Glomerular visceral epithelial cell (primary cell): ENCODE data around the gene GUSB.
"Not testable (repeated sequence)": the region's sequence is repeated elsewhere in the genome, so short reads cannot be mapped to it uniquely, and the experiment has no call there.

Experiments
- DNase-seq: peaks from one replicate; pipeline ENCODE4 v3.0.0-alpha.2; 2016; ENCODE audit errors: extremely low spot score

Gene GUSB

DNA sequence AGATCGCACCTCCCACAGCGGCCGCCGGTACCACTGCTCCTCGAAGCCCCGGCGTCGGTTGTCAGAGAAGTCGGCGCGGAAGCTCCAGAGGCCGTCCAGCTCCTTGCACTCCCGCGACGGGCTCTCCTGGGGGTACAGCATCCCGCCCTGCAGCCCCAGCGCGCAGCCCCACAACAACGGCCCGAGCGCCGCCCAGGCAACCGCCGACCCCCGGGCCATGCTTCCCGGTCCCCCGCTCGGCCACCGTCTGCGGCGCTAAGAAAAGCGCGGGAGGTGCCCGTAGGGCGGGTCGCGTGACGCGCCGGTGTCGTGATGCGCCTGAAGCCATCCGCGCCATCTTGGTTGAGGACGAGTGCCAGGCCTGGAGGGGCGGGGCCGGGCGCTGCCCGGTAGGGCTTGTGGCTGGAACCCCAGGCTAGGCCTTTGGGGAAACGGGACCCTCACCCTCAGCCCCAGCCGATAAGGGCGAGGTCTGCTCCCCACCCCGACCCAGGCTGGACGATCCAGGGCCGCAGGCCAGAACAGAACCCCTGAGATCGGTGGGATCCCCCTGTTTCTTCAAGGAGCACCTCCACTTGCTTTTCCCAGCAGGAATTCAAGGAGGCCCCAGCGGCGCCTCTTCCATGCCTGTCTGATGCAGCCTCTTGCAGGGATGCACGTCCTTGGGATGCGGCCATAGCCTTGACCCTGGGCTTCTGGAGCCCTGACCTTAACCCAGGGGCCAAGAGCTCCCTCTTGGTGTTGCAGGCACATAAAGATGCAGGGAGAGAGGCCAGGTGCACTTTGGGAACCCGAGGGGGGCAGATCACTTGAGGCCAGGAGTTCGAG is at the start of gene GUSB:
GUSB (minus strand) TSS at position 249 of the 828 bp plus-strand sequence; CDS start at position 219, 30 bp downstream.
- peak; percentile 84 for DNase-seq

DNA sequence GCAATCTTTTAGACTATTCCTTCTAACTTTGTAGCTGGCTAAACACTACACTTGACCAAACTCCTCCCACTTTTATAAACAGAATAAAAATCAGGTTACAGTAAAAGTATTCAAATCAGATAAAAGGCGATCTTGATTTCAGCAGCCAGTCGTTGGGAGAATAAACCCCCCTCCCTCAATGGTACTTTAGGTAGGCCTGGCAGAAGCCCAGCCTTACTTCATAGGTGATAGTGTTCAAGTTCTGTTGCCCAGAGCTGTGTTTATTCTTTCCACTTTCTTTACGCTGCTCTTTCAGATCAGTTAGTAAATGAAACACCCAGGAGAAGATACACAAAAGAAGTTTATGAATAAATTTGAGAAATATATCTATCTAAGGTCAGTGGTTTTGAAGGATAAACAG is 46.3 kb upstream of the GUSB start:
- DNase-seq, result not testable (repeated sequence)

DNA sequence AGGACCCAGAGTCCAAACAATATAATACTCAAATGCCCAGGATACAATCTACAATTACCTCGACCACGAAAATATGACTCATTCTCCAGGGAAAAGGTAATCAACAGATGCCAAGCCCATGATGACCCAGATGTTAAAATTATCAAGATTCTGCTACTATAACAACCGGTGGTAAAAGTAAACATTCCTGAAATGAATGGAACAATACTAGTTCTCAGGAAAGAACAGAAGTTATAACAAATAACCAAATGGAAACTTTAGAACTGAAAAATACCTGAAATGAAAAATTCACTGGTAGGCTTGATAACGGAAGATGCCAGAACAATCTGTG is 34.1 kb upstream of the GUSB start:
- peak; percentile 15 for DNase-seq

DNA sequence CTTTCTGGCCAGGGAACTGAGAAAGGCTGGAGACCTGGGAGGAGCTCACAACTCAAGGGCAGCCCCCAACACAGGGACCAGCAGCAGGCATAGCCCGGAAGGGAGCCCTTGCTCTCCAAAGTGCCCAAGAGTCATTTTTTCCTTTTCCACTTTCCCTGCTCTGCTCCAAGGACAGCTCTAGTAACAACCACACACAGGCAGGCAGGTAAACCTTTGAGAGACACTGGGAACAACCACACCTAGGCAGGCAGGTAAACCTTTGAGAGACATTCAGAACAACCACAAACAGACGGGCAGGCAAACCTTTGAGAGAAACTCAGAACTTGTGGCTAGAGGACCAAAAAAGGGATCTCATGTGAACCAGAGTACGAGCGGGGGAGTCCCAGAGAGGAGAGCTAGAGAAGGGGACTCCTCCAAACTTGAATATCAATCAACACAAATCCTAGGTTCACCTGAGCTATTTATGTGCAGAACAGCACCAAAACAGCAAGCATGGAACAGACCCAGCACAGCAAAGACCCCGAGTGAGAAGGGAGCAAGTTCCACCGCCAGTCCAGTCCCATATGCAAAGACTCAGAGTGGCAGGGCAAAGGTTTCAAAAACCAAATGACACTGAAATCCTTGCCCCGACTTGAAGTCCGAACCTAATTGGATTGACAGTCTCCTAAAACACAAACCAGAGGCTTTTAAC is 33.6 kb upstream of the GUSB start:
- DNase-seq, result no peak

DNA sequence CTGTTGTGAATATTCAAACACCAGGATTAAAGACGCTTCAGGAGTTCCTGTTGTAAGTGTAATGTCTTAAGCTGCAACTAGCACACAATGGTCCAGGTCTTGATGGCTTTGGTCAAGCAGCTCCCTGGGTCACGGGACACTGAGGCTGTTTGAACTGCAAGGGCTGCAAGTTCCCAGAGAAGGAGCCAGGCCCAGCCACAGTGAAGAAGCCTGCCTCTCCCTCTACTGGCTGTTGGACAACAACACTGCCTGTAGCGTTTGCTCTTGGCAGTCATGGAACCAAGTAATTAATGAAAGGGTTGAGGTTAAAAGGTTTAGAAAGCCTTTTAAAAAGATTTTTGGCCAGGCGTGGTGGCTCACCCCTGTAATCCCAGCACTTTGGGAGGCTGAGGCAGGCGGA is 31.9 kb upstream of the GUSB start:
- DNase-seq, result peak; percentile 23

DNA sequence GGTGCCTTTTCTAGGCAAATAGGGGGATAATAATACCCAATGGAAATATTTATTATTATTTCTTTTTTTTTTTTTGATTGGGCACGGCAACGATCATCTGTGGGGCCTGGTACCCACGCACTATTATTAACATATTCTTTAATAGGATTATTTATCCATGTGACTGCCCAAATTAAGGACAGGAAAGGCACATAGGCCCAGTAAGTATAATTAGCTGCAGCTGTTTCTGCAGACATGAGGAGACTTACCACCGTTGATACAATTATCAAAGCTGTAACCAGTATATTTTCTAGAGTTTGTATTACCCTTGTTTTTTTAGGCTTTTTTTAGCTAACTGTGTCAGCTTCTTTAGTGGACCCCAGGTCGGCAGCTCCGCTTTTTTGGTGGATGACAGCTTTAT is 25.2 kb upstream of the GUSB start:
- DNase-seq, result no peak

DNA sequence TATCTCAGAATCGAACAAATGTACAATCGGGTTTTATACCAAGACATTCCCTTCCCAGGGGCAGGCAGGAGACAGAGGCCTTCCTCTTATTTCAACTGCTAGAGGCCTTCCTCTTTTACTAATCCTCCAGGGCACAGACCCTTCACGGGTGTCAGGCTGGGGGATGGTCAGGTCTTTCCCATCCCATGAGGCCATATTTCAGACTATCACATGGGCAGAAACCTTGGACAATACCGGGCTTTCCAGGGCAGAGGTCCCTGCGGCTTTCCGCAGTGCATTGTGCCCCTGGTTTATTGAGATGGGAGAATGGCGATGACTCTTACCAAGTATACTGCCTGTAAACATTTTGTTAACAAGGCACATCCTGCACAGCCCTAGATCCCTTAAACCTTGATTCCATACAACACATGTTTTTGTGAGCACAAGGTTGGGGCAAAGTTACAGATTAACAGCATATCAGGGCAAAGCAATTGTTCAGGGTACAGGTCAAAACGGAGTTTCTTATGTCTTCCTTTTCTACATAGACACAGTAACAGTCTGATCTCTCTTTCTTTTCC is 23.2 kb upstream of the GUSB start:
- DNase-seq, result not testable (repeated sequence)

DNA sequence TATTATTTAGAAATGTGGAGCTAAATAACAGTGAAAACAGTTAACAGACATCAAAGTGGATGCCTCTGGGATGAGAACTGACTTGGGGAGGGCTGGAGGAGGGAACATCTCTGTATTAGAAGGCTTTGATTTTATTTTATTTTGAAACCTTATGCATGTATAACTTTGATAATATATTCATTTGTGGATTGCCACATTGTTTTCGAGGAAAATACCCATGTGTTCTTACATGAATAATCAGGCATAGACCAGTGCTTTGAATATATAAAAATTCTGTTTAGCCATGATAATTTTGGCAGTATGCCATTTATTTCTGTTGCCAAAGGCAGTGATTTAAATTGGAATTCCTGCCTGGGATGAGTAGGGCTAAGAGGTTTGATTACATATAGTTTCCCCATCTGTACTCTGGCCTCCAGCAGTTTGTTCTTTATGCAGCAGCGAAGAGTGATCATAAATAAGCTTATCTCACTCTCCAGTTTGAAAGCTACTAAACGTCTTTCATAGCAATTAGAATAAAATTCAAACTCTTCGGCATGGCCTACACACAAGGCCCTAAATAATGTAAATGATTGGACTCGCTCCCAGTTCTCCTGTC is 18.9 kb upstream of the GUSB start:
- not testable (repeated sequence) for DNase-seq

DNA sequence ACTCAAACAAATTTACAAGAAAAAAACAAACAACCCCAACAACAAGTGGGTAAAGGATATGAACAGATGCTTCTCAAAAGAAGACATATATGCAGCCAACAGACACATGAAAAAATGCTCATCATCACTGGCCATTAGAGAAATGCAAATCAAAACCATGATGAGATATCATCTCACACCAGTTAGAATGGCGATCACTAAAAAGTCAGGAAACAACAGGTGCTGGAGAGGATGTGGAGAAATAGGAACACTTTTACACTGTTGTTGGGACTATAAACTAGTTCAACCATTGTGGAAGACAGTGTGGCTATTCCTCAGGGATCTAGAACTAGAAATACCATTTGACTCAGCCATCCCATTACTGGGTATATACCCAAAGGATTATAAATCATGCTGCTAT is 13.0 kb upstream of the GUSB start:
- DNase-seq, result not testable (repeated sequence)

DNA sequence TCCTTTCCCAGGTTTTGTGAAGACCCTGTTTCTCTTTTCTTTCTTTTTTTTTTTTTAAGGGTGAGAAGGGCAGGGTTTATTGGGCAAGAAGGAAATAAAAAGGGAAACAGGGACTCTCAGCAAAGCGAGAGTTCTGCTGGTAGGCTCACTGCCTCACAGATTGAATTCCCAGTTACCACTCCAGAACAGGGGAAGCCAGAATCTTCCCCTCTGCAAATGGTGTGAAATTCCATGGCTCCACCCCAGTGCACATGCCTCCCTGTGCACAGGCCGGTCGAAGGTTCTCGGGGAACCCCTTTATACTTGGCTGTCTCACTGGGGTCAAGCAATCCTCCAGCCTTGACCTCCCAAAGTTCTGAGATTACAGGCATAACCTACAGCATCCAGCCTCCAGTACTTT is 10.5 kb upstream of the GUSB start:
- DNase-seq, result no peak

DNA sequence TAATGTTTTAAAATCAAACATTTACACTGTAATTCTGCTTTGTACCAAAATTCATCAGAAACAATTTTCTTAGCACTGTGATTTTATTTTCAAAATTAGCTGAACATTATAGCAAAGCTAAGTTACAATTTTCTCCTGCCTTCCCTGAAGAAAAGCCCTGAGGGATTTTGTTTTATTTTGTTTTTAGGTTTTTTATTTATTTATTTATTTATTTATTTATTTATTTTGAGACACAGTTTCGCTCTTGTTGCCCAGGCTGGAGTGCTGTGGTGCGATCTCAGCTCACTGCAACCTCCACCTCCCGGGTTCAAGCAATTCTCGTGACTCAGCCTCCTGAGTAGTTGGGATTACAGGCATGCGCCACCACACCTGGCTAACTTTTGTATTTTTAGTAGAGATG is 9.8 kb upstream of the GUSB start:
- not testable (repeated sequence) for DNase-seq

DNA sequence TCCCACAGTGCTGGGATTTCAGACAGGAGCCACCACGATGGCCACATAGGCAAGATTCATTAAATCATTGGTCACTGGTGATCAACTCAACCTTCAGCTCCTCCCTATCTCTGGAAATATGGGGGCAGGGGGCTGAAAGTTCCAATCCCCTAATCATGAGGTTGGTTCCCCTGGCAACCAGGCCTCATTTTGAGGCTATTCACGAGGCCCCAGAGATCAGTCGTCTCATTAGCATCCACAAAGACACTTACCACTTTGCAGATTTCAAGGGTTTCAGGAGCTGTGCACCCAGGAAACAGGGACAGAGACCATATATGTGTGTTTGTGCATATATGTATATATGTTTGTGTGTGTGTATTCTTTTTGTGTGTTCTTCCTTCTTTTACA is 7.7 kb upstream of the GUSB start:
- DNase-seq, result no peak

DNA sequence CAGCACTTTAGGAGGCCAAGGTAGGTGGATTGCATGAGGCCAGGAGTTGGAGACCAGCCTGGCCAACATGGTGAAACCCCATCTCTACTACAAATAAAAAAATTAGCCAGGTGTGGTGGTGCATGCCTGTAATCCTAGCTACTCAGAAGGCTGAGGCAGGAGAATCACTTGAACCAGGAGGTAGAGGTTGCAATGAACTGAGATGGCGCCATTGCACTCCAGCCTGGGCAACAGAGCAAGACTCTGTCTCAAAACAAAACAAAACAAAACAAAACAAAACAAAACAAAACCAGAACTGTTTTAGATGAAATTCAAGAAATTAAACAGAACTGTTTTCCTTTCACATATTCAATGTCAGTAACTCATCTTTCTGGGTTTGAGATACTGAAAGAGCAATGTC is 6.5 kb upstream of the GUSB start:
- not testable (repeated sequence) for DNase-seq

DNA sequence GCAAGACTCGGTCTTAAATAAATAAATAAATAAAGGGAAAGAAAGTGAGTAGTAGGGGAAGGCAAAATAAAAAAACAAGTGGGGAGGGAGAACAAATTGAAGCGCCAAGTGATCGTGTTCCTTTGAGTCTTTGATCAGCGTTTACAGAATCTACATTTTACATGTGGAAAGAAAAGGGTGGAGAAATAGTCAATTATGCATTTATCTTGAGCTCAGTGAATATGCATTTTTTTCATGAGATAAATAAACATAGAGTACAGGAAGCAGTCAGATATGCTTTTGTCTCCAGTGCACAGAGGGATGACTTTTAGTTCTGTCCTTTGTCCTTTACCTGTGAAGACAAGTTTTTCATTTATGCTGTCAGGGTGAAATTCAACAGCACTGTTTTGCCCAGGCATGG is 6.1 kb upstream of the GUSB start:
- no peak for DNase-seq

DNA sequence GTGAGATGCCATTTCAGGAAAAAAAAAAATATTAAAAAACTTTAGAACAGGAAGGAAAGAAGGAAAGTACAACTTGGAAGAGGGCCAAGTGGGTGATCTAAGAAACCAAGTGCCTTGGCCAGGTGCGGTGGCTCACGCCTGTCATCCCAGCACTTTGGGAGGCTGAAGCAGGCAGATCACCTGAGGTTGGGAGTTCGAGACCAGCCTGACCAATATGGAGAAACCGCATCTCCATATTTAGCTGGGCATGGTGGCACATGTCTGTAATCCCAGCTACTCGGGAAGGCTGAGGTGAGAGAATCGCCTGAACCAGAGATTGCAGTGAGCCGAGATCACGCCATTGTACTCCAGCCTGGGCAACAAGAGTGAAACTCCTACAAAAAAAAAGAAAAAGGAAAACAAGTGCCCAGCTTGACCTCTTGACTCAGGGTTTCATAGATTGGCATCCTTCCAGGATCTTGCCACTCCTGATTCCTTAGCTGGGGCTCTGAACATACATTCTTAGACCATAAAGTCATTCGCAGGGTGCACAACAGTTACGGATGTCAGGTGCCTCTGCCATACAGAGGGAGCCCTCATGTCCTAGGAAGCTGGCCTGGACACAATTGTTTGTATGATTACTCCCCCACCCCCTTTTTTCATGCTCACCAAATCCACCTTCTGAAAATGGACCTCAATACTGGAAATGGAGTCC is 2.1 kb upstream of the GUSB start:
- peak; percentile 82 for DNase-seq

DNA sequence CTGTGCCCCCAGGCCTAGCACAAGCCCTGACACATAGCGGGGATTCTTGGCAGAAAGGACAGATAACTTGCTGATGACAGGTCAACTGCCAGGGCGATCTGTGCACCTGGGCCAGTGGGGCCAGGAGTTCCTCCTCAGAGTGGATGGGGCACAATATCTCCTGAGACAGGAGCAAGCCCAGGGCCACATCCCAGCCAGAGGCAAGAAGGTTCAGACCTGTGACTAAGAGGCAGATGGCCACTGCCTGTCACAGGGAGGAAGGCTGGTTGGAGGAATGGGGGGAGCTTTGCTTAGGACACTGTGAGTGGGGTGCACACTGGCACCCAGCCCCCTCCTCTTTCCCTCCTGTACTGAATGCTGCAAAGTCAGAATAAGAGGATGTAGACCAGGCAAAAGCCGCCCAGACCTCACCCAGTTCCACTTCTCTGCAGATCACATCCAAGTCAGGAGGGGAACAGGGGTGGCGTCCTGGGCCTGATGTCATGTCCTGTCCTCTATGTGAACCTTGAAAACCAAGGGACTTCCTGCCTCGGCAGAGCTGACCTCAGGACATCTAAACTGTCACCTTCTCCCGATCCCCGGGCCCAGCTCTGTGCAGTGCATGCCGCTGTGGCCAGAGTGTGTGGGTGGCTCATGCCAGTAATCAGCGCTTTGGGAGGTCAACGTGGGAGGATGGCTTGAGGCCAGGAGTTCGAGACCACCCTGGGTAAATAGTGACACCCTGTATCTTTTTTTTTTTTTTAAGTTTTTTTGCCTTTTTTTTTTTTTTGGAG is 1.3 kb downstream of the GUSB start:
- peak; percentile 20 for DNase-seq

DNA sequence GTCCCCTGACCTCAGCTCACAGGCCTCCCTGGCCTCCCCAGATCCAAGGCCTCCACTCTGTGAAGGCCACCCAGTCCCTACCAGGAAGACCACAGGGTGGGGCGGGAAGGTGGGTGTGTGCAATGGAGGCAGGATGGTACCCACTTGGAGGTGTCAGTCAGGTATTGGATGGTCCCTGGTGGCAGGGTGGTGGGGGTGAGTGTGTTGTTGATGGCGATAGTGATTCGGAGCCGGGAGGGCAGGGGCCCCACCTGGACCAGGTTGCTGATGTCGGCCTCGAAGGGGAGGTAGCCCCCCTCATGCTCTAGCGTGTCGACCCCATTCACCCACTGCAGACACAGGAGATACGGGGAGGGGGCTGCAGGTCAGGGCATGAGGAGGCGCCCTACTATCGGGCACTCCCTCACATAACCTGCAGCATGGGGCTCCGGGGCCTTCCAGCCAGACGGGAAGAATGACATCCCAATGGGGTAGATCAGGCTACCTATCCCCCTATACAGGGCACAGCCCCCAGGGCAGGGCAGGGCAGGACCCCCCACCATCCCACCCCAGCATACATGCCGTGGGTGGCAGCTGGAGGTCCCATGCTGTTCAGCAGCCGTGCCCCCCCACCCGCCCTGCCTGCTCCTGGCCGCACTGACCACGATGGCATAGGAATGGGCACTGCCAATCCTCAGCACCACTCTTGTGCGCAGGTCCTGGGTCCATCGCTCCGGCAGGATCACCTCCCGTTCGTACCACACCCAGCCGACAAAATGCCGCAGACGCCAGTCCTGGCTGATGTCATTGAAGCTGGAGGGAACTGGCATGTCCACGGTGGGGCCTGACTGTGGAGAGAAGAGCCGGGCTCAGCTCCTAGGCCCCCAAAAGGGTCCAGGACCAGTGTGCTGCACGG is 2.2 kb downstream of the GUSB start:
- no peak for DNase-seq

DNA sequence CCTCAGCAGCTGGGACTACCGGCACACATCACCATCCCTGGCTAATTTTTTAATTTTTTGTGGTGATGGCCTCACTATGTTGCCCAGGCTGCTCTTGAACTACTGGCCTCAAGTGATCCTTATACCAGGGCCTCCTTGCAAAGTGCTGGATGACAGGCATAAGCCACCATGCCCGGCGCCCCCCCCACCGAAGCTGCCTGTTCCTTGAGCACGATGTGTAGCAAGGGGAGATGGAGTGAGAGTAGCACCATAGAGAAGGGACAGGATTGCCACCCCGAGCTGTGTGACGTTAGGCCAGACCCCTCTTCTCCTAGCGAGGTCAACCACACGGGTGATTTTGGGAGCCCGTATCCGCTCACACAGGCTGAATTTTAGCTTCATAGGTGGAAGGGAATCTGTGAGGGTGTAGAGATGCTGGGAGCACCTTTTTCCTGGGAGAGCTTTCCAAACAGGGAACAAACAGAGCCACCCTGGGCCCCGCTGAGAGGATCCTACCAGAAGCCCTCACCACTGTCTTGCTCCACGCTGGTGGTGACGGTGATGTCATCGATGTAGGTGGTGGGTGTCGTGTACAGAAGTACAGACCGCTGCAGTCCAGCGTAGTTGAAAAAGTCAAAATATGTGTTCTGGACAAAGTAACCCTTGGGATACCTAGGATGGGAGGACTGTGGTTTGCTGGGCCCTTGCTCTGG is 3.0 kb downstream of the GUSB start:
- no peak for DNase-seq

DNA sequence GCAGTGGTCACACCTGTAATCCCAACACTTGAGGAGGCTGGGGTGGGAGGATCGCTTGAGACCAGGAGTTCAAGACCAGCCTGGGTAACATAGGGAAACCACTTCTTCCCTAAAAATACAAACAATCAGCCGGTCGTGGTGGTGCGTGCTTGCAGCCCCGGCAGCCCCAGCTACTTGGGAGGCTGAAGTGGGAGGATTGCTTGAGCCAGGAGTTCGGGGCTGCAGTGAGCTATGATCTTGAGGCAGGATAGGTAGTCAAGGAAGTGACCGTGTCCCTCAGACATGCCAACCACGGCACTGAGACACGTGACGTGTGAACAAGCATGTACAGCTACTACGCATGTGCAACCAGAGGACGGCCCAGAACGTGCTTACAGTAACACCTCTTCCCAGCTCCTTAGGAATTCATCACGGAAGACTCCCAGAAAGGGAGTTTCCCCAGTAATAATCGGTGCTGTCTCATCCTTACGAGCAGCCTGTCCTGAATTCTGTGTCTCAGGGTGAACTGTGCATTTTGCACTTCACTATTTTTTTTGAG is 5.3 kb downstream of the GUSB start:
- no peak for DNase-seq
